Measurements from ENCODE around the gene NKAIN2. TPM values are rescaled to one million over a fixed set of nuclear protein-coding genes. Genes with fewer than 3 reads are reported as not detected.

The NKAIN2 gene
- polyA plus RNA-seq, 4 donors, result 13.1 to 40.0 (median 18.3) TPM

DNA sequence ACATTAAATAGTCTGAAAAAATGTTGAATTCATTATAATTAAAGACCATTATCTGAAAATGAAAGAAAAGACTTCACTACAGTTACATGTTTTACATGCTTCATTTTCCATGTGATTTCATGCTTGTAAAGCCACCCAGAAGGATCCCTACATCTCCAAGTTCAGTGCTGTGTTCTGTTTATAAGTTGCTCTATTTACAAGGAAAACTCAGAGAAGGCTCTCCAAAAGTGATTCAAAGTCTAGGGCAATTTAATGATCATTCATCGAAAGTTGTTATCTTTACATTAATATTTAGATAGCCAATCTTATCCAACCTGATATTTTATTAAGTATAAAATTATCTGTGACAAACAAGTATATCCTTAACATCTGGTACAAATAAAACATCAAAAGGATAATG is 663.7 kb downstream of the NKAIN2 start:
- DNase-seq (ENCODE audit: low read depth in 4 of 4, low spot score in 3 of 4), result no peak

DNA sequence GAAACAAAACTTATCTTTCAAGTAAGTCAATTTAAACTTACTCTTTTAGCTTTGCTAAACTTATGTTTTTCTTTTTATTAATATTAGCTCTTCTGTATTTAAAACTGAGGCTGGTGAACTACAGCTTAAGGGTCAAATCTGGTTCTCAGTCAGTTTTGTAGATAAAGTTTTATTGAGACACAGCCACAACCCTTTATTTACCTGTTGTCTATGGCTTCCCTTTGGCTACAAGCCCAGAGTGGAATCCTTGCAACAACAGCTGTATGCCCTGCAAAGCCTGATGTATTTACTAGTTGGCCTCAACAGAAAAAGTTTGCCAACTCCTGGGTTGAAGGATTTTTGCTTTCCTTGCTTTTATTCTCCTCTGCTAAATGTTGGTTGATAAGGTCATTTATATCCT is 667.1 kb downstream of the NKAIN2 start:
- DNase-seq (ENCODE audit: low read depth in 4 of 4, low spot score in 3 of 4), result no peak

DNA sequence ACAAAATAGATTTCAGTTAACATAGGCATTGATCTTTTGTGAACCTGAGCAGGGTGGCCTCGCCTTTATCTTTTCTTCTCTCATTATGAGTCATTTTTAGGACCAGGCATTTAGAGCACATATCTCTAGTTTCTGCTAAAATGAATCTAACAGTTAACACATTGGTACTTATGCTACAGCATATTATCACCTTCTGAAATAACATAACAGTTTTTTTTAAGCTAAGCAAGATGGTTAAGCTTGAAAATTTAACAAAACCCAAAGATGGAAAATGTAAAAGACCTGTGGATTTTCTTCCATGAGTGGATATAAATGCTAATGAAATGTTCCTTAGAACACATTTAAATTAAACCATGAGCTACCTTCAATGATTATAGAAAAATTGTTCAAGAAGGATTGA is 671.5 kb downstream of the NKAIN2 start:
- no peak for DNase-seq (ENCODE audit: low read depth in 4 of 4, low spot score in 3 of 4)

DNA sequence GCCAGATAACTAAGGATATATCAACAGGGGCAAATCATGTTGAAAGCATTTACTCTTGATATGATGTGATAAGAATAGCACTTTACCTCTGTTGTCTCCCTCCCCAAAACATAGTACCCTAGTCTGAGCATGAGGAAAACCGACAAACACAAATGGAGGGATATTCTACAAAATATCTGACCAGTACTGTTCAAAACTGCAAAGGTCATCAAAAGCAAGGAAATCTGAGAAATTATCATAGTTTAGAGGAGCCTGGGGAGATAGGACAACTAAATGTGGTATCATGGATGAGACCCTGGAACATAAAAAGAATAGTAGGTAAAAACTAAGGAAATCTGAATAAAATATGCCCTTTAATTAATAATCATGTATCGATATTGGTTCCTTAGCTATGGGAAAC is 675.2 kb downstream of the NKAIN2 start:
- no peak for DNase-seq (ENCODE audit: low read depth in 4 of 4, low spot score in 3 of 4)

DNA sequence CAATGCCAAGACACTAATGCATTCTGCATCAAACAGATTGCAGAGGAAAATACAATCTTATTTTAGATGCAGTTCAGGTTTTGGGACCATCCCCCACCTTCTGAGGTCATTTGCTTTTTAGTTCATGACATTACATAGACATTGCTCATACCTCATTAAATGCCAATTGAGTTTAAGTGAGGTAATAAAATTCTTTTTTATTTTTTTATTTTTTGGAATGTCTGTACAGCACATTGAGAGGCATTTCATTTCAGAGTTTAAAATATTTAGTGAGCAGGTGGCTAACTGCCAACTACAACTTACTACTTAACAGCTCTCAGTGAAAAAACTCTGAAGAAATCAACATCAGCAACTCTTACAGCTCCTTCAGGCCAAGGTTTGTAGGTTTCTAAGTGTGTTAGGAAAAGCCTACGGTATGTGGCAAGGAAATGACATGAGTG is 676.3 kb downstream of the NKAIN2 start:
- DNase-seq (ENCODE audit: low read depth in 4 of 4, low spot score in 3 of 4), result no peak

DNA sequence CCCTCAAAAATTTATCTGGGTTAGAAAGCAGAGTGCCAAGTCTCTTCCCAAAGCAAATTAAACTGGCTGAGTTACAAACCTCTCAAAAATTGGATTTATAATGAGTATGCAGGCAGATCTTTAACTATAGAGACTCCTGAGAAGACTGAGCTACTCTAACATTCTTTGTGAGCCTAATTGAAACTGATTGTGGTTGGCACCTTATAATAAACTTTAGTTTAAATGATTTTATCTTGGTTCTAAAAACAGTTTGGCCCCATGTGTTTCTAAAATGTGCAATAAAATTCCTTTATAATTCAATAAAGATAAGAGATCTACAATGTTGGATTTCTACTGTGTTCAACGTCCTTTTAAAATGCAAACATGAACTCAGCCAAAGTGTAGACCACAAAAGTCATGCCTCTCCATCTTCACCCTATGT is 678.4 kb downstream of the NKAIN2 start:
- no peak for DNase-seq (ENCODE audit: low read depth in 4 of 4, low spot score in 3 of 4)

DNA sequence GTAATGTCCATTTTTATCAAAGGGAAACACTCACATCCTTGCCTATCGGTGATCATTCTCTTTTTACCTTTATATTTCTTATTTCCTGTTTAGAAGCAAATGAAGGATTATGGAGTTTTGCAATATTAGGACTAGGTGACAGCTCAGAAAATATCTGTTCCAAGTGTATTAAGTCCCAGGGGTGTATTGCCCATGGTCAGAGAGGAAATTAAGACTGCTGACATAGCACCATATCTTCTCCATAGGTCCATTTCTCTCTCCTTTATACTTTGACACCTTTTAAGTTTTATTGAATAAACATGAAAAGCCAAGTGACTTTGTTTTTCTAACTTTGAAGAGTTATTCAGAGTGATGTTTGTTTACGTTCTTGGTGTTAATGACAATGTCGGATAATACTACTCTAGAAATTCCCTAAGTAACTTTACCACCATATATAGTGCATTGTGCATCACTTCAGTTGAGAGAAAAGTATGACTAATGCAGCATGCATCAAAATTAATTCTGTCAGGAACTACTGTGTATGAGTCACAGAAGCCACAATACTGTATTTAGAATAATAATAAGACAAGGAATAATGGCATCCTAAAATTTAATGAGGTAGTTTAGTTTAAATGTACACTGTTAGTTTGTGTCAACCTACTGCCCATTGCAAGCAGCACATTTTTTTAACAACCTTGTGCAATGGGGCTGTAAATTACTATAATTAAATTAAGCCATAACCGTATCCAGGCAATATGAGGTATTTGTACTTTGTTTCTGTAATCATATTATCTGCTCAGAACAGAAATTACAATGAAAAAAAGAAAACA is 684.2 kb downstream of the NKAIN2 start:
- DNase-seq (ENCODE audit: low read depth in 4 of 4, low spot score in 3 of 4), result no peak

DNA sequence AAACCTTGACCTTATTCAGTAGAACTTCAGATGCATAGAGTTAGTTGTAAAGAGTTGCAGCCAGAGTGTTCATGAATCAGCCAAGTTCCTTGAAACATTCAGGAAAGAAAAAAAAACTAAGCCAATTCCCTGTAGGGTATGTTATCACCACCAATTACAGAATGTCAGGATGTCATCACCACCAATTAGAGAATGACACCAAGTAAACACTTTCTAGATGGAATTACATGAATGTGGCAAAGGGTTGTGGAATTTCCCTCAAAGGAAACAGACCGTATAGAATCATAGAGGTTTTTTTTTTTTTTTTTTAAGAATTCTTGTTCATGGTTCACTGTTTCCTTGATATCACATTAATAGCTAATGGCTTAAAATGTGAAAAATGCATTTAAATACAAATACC is 686.5 kb downstream of the NKAIN2 start:
- no peak for DNase-seq (ENCODE audit: low read depth in 4 of 4, low spot score in 3 of 4)

DNA sequence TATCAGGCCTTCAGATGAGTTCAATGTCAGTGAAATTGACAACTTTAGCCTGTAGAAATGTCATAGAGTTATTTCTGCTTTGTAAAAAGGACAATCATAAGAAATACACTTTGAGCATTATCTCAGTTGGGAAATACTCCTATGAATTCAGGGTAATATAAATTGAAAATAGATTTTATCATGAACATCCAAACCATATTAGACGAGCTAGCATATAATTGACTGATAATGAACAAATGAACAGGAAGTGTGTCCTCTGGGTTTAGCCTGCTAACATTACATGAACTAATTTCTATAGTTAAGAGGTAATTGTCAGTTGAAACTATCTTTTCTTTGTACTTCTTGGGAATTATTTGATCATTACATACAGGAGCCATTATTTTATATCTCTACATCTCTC is 689.6 kb downstream of the NKAIN2 start:
- no peak for DNase-seq (ENCODE audit: low read depth in 4 of 4, low spot score in 3 of 4)

DNA sequence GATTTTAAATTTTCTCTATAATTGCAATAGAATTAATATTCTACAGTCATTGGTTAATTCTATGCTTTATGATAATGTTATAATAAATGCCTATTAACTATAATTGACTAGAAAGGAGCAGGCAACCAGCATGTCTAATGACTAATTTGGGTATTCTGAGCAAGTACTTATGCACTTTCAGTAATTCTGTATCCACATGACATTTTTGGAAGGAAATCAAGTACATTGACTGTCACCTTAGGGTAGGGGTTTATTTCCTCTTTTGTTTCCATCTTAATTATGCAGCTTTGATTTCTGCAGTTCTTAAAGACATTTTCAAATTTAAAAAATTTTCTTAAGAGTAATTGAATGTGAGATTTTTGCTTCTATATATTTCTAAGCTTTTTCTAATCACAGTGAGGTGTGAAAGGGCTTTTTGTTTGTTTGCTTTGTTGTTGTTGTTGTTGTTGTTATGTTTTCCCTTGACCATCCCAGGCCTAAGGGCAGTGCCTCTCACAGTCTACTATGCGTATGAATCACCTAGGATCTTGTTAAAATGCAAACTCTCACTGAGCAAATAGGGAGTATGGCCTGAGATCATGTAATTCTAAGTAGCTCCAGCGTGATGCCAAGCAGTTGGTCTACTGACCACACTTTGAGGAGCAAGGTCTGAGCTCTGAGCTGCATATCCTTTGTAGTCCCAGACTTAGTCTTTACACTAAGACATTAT is 691.4 kb downstream of the NKAIN2 start:
- DNase-seq (ENCODE audit: low read depth in 4 of 4, low spot score in 3 of 4), result no peak

DNA sequence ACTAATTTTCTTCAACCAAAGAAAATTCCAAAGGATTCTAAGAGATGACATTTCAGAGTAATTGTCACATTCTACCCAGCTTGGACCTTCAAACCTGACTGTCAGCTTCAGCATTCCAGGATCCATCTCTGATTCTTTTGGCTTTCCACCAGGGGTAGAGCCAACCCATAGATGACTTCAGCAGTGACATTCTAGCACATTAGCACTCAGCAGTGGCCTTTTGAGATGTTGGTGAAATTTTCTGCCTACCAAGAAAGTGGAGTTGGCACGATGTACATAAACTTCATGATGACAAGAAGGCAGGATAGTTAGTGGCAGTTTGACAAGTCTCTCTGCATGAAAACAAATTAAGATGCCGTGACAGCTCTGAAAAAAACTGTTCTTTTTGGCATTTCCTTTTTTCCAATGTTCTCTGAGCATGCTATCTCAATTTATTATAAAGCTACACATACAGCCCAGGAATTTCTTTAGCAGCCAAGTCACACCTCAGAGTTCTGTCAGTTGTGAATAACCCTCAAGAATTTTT is 692.1 kb downstream of the NKAIN2 start:
- DNase-seq (ENCODE audit: low read depth in 4 of 4, low spot score in 3 of 4), result no peak

DNA sequence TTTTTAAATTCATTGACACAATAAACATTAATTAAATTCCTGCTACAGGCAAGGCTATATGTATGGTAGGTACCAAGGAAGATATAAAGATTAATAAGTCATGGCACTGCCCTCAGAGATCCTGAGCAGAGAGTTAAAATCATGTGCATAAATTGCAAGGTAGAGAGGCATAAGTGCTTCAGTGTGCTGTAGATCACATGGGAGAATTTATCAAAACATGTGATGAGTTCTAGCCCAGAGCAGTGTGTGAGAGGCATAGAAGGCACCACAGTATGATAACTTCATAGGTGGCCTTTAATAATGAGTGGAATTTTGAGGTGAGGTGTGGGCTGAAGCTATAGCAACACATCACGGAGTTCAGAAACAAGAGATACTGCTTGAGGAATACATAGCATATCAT is 692.7 kb downstream of the NKAIN2 start:
- no peak for DNase-seq (ENCODE audit: low read depth in 4 of 4, low spot score in 3 of 4)

DNA sequence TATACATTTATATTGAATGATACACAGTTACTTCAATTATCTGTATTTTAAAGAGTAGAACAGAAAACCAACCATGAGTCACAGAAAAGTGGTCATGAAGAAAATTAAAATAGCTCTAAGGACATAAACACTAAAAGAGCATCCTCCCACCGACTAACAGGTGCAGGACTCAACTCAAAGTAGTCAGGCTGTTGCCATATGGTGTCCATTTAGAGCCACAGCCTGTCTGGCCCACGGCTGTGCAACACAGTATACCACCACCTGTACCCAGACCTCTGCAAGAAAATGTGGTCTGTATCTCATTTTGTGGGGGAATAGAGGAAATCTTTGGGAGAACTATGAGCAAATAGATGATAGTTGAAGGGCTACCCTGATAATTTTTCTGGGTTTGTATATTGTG is 708.8 kb downstream of the NKAIN2 start:
- DNase-seq (ENCODE audit: low read depth in 4 of 4, low spot score in 3 of 4), result no peak

DNA sequence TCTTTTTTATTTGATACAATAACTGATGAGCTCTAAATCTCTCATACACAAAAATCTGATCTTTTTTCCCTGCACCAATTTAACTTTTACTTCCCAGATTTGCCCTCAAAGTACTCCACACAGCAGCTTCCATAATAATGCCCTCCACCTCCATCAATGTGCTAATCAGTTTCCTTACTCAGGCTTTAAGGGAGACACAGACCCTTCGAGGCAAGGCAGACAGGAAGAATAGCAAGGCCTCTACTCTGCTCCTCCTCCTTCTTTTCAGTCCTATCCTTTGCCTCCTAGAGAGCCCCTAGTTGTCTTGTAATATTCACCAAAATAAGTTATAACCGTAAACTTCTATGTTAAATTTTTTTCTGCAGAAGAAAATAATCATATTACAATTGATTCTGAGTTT is 713.7 kb downstream of the NKAIN2 start:
- DNase-seq (ENCODE audit: low read depth in 4 of 4, low spot score in 3 of 4), result no peak

DNA sequence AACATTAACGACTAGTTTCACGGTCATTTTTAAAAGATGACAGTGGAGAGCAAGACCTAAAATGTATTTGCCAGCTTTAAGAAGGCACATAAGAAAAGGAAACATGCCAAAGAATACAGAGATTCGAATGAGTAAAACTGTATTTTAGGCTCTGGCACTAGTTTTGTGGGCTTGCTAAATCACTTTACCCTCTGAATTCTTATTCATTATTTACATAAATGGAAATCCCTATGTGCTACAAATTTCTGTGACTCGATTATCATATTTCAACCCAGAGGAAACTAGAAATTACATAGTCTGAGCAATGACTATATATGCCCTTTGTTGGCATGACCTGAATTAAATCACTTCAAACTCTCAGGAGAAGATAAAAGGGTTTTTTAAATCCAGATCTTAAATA is 716.8 kb downstream of the NKAIN2 start:
- no peak for DNase-seq (ENCODE audit: low read depth in 4 of 4, low spot score in 3 of 4)

DNA sequence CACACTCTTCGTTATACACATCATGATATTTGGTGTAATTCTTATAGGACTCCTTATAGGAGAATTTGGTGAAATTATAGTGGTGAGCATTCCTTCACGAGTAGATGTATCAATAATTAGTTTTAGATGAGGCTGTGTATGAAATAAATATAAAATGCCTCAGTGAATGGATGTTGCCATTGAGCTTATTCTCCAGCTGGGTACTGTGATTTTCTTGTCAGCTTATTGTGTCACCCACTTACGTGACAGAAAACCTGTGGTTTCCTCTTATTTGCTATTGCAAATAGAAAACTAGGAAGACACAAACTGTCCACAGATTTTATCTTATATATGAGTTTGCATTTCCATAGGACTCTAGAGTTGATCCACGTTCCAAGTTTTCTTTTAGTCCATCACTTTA is 718.7 kb downstream of the NKAIN2 start:
- no peak for DNase-seq (ENCODE audit: low read depth in 4 of 4, low spot score in 3 of 4)

DNA sequence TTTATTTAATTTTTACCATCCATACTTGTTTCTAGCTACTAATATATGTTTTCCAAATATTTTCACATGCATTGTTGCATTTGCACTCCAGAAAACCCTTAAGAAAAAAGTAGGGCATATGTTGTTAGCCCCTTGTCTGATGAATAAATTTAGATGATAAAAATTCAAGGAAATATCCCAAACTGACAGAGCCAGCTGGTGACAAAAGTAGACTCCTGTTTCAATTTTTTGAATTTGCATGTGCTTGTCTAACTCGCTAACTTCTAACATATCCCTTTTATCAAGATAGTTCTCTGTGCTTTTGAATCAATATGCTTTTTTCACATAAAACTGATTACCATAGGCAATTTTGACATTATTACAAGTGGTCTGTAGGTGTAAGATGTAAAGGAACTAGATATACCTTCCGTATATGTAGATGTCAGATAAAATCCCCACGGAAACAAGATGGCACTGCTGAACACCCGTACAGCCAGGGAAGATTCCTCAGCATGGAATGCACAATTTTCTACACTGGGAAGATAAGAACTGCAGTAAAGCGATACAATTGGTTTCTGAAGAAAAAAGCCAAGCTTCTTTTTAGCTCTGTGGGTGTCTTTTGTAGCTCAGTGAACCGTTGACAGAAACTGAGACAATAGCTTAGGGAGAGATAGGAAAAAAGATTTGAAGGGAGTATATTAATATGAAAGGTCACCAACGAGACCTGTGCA is 721.0 kb downstream of the NKAIN2 start:
- no peak for DNase-seq (ENCODE audit: low read depth in 4 of 4, low spot score in 3 of 4)

DNA sequence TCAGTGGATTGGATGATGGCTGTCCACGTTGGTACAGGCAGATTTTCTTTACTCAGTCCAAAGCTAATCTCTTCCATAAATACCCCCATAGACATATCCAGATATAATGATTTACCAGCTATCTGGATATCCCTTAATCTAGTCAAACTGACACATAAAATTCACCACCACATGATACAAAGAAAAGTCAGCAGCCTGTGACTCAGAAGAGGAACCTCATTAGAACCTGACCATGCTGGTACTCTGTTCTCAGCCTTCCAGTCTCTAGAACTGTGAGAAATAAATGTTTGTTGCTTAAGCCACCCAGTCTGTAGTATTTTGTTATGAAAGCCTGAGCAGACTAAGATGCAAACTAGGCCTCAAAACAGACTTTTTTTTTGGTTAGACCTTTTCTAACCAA is 727.3 kb downstream of the NKAIN2 start:
- DNase-seq (ENCODE audit: low read depth in 4 of 4, low spot score in 3 of 4), result no peak

DNA sequence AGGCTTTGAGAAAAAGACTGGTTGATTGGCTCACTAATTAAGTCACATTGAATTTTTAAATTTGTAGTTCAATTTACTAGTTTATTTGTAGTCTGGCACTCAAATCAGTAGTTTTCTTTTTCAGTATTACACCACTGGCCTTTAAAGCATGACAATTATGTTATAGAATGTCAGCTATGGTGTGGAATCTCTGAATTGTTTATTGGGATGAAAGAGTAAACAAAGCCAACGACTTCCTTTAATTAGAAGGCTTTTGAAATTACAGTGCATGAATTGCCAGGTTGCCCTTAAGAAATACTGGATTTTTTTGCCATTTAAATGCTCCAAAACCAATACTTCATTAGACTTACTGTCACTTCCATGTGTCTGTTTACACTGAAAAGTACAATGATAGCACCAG is 731.6 kb downstream of the NKAIN2 start:
- DNase-seq (ENCODE audit: low read depth in 4 of 4, low spot score in 3 of 4), result no peak

DNA sequence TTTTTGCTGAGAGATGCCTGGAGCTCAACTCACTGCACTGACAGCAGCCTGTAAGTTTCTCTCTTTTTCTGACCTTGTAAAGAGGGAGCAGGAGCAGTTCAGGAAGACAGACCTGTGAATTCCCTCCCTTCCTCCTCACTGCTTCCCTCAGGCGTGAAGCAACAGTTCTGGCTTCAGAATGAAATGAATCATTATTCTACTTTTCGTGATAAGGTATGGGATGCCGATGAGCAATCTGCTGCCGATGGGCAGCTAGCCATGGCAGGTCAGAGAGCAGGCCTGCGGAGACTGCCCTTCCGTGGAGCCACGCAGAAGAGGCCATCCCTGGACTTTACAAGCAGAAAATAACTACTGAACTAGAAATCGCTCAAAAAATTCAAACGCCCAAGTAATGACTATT is 732.1 kb downstream of the NKAIN2 start:
- no peak for DNase-seq (ENCODE audit: low read depth in 4 of 4, low spot score in 3 of 4)

DNA sequence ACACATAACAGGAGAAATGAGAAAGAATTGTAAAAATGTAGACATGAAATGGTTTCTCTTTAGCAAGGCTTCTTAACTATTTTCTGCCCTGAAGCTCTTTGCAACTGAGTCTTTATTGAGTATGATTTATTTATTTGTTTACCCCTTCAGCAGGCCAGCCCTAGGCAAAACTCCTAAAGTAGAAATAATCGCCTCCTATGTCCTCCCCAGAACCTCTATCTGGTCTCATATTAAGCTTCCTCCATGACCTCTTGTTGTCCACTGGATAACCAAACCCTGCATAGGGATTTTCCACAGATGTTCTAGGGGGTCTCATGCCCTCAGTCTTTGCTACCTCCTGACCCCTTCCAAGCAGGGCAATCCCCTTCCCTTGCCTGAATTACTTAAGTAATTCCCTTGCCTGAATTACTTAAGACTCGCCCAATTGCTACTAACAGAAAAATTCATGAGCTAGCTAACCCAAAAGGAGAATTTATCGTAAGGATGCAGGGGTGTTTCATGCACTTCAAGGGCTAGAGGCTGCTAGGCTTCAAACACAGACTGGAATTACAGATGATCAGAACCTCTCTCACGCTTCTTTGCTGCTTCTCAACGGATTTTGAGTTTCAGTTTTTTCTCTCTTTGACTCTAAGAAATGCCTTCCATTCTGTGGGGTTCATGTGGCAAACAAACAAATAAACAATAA is 732.6 kb downstream of the NKAIN2 start:
- DNase-seq (ENCODE audit: low read depth in 4 of 4, low spot score in 3 of 4), result no peak

All from left renal pelvis (tissue), 4 donors.